SH-SY5Y (cell line): ENCODE results near the gene P2RX4.

ENCODE experiments used
- GATA2 ChIP-seq: IDR thresholded peaks from 2 replicates; pipeline ENCODE4 v1.6.1; 2011; ENCODE audit warnings: mild to moderate bottlenecking, low read depth, low read length
- GATA3 ChIP-seq: IDR thresholded peaks from 2 replicates; pipeline ENCODE4 v1.6.1; 2011; ENCODE audit warnings: low read depth, mild to moderate bottlenecking, low read length, moderate library complexity

Gene P2RX4

GRCh38 chr12:121241156-121241970 lies 31.4 kb downstream of the P2RX4 start:
- TF ChIP-seq GATA2: no peak
- no peak for TF ChIP-seq GATA3

- no peak for TF ChIP-seq GATA3
- TF ChIP-seq GATA2: no peak
Observed at GRCh38 chr12:121245031-121245430, 35.1 kb downstream of the P2RX4 start.

DNA sequence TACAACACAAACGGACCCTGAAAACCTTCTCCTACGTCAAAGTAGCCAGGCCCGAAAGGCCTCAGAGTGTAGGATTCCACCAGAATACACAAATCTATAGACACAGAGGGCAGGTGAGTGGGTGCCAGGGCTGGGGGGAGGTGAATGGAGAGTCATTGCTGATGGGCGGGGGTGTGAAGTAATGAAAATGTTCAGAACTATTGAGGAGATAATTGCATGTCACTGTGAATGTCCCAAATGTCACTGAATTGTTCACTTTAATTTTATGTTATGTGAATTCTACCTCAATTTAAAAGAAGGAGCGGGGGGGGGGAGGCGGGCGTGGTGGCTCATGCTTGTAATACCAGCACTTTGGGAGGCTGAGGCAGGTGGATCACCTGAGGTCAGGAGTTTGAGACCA lies 36.0 kb downstream of the P2RX4 start:
- TF ChIP-seq GATA2 (no peak), GATA3 (no peak)

DNA sequence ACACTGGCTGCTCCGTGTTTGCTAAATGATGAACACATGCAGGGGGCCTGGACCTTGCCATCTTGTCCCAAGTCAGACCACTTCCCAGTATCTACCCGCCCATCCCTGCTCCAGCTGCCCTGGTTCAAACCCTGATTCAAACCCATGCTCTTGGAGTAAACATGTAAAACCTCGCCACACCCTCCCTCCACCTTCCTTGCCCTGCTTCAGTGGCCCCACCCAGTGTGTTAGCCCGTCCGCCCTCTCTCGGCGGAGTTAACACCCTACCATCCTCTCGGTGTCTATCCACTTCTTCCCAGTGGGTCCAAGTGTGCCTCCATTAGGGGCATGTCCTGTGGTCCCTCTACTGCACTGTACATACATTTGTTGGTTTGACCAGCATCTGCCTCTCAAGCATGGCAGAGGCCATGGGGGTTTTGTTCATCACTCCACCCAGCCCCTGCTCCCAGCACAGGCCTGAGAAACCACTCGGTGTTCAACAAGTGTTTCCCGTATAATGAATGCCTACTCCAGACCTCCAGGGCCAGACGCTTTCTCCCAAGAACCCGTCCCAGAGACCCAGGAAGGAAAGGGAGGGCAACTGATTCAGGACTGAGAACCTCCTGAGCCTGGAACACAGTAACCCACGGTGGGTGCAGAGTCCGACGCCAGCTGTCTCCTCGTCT lies 37.1 kb downstream of the P2RX4 start:
- no peak for TF ChIP-seq GATA3
- no peak for TF ChIP-seq GATA2

- TF ChIP-seq GATA2 (no peak), GATA3 (no peak)
Observed at GRCh38 chr12:121248622-121249021, 38.7 kb downstream of the P2RX4 start.

DNA sequence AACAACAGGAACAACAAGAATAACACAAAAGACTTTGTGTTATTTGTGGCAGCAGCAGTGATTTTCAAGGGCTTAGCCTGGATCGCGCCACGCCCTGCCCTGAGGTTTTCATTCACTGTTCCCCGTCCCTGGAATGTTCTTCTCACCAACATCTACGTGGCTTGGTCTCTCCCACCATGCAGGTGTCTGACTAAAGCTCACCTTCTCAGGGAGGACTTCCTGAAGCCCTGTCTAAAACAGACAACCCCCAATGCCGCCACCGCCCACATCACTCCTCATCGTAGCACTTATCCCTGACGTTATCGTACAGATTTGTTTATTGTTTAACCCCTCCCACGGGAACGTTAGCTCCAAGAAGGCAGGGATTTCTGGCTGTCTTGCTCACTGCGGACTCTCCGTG lies 40.4 kb downstream of the P2RX4 start:
- TF ChIP-seq GATA2 (no peak), GATA3 (no peak)

DNA sequence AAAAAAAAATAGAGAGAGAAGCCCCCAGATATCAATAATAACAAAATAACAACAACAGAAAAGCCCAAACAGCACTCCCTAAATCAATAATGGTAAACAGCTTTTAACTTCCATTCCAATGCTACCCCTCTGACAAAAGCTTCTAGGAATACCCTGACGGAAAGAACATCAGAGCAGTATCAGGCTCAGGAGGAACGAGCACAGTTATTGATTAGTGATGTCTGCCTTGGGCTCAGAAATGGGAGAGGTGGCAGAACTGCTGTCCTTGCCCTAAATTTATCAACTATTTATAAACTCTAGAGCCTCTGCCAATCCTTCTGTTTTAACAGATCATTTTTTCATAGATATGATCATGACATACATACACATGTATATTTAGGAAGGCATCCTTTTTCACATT lies 41.9 kb downstream of the P2RX4 start:
- no peak for TF ChIP-seq GATA3
- no peak for TF ChIP-seq GATA2

- TF ChIP-seq GATA3 (no peak), GATA2 (no peak)
Observed at GRCh38 chr12:121252712-121253345, 42.9 kb downstream of the P2RX4 start.

- TF ChIP-seq GATA3 (no peak), GATA2 (no peak)
Observed at GRCh38 chr12:121253638-121254335, 43.9 kb downstream of the P2RX4 start.

- no peak for TF ChIP-seq GATA2
- no peak for TF ChIP-seq GATA3
Observed at GRCh38 chr12:121255433-121255832, 45.5 kb downstream of the P2RX4 start.

DNA sequence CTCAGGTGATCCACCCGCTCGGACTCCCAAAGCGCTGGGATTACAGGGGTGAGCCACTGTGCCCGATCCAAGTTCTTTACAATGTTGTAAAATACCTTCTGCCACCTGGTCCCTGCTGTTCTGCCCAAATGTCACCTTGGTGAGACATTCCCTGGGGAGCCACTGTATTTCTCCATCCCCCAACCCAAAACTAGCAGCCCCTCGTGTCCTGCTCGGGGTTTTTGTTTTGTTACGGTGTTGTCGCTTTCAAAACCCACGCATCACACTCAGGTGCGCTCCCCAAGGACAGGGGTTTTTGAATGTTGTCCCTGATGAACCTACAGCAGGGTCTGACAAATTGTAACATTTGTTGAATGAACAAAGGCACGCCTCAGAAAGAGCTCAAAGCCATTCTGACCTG lies 49.1 kb downstream of the P2RX4 start:
- TF ChIP-seq GATA2 (no peak), GATA3 (no peak)

GRCh38 chr12:121260091-121260490 lies 50.2 kb downstream of the P2RX4 start:
- TF ChIP-seq GATA3: no peak
- no peak for TF ChIP-seq GATA2

DNA sequence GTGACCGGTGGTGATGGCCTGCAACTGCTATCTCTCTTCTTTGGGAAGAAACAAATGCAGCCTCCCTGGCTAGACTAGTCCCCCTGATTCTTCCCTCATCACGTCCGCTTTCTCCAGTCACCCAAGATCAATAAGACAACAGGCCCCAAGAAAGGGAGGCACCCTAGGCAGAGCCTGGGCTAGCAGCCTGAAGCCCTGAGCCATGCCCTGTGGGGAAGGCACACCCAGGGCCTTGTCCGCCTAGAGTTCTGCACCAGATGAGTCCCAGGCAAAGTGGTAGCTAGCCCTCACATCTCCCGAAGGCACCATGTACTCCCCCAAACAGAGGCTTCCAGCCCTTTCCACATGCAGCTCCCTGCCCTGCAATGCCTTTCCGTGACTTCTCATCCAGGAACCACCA lies 51.5 kb downstream of the P2RX4 start:
- no peak for TF ChIP-seq GATA3
- TF ChIP-seq GATA2: no peak
